Measurements from ENCODE around the gene FCN1.
"Not testable (repeated sequence)": the region's sequence is repeated elsewhere in the genome, so short reads cannot be mapped to it uniquely, and the experiment has no call there.

The FCN1 gene

GRCh38 chr9:134917431-134918373 is at the start of gene FCN1:
Gene FCN1 (minus strand): TSS chr9:134917912. CDS start chr9:134917871, 41 bp downstream.
- no peak for DNase-seq

GRCh38 chr9:134966697-134967546 is 49.2 kb upstream of the FCN1 start:
- no peak for DNase-seq

DNA sequence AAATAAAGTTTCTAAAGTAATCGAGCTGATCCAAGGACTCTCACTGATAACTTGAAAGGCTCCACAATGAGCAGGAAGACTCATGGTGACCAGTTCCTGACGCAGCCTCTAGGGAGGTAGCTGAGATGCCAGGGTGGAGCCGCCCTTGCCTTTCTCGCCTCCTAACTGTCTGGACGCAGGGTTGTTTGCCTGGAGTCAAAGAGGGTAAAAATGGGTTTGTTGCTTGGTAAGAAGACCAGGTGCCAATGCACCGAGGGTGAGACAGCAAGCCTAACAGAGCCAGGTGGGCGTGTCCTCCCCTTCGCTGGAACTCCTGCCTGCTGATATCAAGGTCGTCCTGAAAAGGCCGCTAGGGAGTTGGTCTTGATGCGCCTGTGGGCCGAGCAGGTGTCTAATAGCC is 48.6 kb upstream of the FCN1 start:
- no peak for DNase-seq

DNA sequence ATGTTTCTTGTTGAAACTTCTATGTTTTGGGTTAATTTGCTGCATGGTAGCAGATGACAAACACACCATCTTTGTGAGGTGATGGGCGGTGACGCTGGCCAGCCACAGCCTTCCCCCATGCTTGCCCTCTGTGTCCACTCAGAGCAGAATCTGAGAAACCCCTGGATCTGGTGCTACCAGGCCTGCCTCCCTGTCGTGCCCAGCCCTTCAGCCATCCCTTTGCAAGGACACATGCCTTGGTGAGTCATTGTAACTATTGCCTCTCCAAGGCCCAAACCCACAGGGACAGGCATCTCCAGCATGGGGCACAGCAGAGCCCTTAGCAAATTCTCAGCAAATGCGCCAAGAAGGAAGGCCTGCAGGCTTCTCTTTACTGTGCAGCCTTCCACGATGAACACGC is 48.1 kb upstream of the FCN1 start:
- DNase-seq, result no peak

GRCh38 chr9:134965411-134965810 is 47.7 kb upstream of the FCN1 start:
- no peak for DNase-seq

DNA sequence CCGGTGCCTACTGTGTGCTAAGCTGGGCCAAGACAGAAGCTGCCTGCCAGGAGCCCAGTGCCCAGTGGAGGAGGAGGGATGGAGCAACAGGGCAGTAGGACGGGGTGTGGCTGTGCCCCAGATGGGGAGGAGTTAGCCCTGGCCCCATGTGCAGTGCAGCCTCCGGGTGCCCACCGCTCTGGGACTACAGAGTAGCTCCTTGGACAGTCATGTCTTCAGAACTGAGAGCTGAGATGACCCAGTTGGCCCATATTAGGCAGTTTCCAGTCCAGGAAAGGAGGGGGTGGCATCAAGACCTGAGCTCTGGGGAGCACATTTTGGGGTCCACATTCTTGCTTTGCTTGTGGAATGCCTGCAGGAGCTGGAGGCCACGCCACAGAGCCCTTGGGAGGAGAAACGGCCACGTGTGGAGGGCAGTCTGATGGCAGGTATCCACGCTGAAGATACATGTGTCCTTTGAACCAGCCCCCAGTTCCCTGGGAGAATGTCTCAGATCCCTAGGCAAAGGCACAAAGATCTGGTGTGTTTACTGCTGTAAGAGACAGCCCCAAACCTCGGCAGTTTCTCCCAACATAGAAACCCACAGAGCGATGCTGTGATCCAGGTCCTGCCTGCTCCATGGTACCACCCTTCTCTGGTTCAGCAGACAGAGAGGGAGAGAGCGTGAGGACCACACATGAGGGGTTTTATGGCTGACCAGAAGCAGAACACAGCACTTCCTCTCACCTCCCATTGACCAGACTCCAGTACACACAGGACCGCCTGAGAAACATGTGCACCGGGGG is 46.8 kb upstream of the FCN1 start:
- no peak for DNase-seq

DNA sequence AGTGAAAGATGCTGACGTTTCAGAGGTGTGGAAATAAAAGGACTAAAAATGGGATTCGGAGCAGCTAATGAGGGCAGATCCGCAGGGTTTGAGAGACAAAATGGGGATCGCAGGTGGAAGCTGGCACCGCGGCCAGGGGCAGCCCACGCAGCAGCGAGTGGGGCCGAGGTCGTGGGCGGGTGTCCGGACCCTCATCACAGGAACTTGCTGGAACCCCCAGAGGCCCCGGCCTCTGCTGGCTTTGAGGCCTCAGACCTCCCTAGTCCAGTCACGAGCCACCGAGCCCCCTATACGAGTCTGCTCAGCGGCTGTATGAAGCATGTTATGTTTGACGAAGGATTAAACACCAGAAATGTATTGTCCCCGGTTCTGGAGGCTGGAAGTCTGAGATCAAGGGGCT is 45.8 kb upstream of the FCN1 start:
- DNase-seq, result no peak

DNA sequence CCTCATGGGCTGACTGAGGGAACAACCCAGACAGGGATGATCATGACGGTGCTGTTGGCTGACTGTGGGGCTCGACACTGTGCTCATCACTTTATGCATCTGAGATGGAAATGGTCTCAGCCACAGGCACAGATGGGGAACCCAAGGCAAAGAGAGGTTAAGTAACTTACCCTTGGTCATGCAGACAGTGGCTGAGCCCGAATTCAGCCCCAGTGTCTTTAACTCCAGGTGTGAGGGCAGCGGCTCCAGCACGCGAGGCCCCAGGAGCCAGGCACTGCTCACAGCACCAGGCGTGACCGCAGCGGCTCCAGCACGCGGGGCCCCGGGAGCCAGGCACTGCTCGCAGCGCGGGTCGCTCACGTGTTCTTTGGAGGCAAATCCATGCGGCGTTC is 45.3 kb upstream of the FCN1 start:
- DNase-seq, result no peak

DNA sequence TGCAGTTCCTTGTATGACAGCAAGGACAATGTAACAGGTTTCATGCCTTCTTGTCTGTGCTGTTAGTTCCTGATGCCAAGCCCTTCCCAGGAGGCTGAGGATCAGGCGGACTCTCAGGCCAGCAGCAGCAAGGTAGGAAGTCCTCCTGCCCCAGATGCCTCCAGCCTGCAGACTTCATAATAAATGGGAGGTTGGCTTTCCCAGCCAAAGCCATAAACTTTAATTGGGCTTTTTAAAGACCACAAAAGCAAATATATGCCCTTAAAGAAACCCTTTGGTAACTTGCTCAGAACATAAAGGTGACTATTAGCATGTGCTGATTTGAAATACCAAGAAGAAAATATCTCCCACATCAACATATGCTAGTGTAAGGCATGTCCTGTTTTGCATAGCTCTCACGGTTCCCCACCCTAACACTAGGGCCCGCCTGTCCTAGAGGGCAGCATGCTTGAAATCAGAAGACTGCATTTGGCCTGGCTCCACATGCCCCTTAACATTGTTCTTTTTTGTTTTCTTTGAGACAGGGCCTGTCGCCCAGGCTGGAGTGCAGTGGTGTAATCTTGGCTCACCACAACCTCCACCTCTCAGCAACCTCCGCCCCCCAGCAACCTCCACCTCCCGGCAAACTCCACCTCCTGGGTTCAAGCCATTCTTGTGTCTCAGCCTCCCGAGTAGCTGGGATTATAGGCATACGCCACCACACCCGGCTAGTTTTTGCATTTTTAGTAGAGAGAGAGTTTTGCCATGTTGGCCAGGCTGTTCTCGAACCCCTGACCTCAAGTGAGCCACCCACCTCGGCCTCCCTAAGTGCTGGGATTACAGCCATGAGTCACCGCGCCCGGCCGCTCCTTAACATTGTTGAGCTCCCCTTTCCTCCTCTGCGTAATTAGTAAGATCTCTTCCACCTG is 44.6 kb upstream of the FCN1 start:
- no peak for DNase-seq

GRCh38 chr9:134961331-134962064 is 43.8 kb upstream of the FCN1 start:
- DNase-seq, result no peak

DNA sequence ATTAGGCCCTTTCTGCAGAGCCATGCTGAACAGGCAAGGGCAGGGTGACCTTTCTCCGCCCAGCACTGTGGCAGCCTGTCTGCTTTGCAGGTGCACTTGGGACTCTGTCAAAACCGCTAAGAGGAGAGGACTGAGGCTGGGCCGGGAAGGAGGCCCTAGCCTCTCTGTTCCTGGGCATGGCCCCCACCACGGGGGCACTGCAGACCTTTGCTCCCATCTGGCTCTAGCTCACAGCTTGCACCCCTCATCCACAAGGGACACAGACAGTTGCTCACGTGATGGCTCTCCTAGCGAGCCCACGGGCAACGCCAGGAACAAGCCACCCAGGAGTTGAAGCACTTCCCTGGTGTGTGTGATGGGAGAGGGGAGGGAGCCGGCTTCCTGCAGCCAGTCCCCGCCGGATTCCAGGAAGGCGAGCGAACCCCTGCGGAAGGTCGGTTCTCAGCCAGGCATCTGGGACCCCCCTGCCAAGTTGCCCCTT is 43.0 kb upstream of the FCN1 start:
- no peak for DNase-seq

GRCh38 chr9:134959971-134960310 is 42.2 kb upstream of the FCN1 start:
- DNase-seq, result no peak

DNA sequence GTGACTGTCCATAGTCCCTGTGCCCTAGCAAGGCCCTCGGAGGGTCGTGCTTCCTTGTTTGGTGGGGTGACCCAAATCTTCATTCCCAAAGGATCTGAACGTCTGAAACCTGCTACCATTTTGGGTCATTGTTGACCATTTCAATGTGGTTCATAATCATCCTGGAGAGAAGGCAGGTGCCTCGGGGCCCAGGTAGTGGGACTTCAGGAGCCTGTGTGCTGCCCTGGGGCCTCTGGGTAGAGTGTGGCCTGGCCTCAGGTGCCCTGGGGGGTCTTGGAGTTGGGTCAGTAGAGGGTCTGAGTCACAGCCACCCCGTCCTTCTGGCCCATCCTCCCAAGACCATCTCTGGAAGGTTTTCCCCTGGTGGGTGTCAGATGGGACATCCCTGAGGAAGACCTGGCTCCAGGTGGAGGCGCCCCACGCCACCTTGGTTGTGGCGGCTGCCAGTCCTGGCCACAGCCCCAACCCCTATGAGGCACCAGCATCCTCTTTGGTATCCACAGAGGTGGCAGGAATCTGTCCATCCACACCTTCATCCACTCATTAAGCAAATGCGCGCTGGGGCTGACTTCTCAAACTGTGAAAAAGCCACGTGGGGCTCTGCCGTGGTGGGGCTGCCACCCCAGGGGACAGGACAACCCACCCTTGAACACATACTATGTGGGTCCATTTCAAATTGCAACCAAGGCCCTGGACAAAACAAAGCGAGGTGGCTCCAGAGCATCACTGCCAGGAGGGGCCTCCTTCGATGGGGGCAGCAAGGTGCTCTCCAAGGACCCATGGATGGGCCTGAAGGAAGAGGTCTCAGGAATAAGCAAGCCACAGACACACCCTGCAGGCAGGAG is 41.6 kb upstream of the FCN1 start:
- DNase-seq, result no peak

DNA sequence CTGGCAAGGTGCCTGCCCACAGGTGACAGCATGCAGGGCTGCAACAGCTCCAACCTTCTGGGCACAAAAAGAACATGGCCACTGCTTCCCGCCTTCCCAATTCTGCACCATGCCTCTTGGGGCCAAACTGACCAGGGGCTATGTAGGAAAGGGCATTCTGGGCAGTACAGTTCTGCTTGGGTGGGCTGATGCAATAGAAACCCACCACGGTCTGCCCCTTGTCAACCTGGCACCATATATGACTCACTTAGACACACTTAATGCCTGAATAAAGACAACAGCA is 40.2 kb upstream of the FCN1 start:
- no peak for DNase-seq

- DNase-seq, result no peak
These were observed 39.6 kb upstream of the FCN1 start for GRCh38 chr9:134957165-134957944.

- not testable (repeated sequence) for DNase-seq
These were observed 38.7 kb upstream of the FCN1 start for GRCh38 chr9:134956387-134956786.

DNA sequence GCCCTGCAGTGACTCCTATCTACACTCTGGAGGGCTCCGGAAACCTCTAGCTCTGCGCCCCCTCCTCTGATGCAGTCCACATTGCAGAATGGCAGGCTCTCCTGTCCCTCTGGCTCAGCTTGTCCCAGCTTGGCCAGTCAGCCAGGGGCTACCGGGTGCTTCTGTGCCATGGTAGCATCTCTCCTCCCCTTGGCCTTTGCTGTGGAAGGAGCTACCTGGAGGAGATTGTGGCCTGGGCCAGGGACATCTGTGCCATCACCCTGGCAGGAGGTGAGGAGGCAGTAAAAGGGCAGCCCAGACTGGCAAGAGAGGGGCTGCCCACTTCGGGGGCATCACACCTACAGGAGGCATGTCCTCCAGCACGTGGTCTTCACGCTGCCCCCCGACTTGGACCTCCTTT is 38.1 kb upstream of the FCN1 start:
- no peak for DNase-seq

GRCh38 chr9:134955156-134955555 is 37.4 kb upstream of the FCN1 start:
- no peak for DNase-seq

GRCh38 chr9:134951994-134952393 is 34.3 kb upstream of the FCN1 start:
- DNase-seq, result no peak

- no peak for DNase-seq
These were observed 33.7 kb upstream of the FCN1 start for GRCh38 chr9:134951461-134951860.
